Kidney (tissue), 14 donors: ENCODE measurements around the gene STAT1. TPM values are rescaled to one million over a fixed set of nuclear protein-coding genes. Genes with fewer than 3 reads are reported as not detected.

Experiments used
- DNase-seq, 5 donors: peaks; one replicate each; pipeline ENCODE4 v3.0.0-alpha.2; 2013 to 2020
- FAIRE-seq: peaks from 2 replicates; lab custom pipeline; 2012; peaks lifted over from hg19 to GRCh38; lab: Jason Lieb, UNC
- H3K27ac ChIP-seq, 2 donors: one replicate each; pipeline ENCODE4 v1.7.0; 2013; ENCODE audit warnings: low read depth in 2 of 2, low read length in 2 of 2, inconsistent platforms in 1 of 2
- H3K27me3 ChIP-seq: one replicate; pipeline ENCODE4 v1.7.1; 2013; ENCODE audit warnings: low read length, inconsistent platforms; ENCODE audit not compliant: control insufficient read depth, insufficient read depth
- H3K36me3 ChIP-seq, 3 donors: one replicate each; pipeline versions ENCODE4 v1.7.0 to v1.7.1; 2013; ENCODE audit warnings: low read length in 3 of 3, control low read depth in 1 of 3, inconsistent platforms in 1 of 3; ENCODE audit not compliant: insufficient read depth in 3 of 3, control insufficient read depth in 2 of 3
- H3K4me1 ChIP-seq, 3 donors: one replicate each; pipeline versions ENCODE4 v1.7.0 to v1.7.1; 2013; ENCODE audit warnings: low read length in 3 of 3, inconsistent platforms in 1 of 3, low read depth in 1 of 3; ENCODE audit not compliant: control insufficient read depth in 2 of 3, insufficient read depth in 2 of 3
- H3K4me3 ChIP-seq, 3 donors: one replicate each; pipeline versions ENCODE4 v1.7.0 to v1.8.1; 2013; ENCODE audit warnings: low read length in 3 of 3, control low read depth in 1 of 3, inconsistent platforms in 1 of 3
- H3K9ac ChIP-seq, 3 donors: one replicate each; pipeline versions ENCODE4 v1.7.0 to v1.7.1; 2013; ENCODE audit warnings: low read length in 3 of 3, control low read depth in 1 of 3, inconsistent platforms in 1 of 3
- H3K9me3 ChIP-seq, 3 donors: one replicate each; pipeline versions ENCODE4 v1.7.0 to v1.7.1; 2013; ENCODE audit warnings: low read length in 3 of 3, control low read depth in 1 of 3, inconsistent platforms in 1 of 3; ENCODE audit not compliant: control insufficient read depth in 2 of 3, insufficient read depth in 1 of 3
- CTCF ChIP-seq: IDR thresholded peaks from 3 replicates; pipeline ENCODE4 v1.5.1; 2012; ENCODE audit warnings: mild to moderate bottlenecking, moderate library complexity, borderline replicate concordance; ENCODE audit not compliant: insufficient read depth; ENCODE audit errors: extremely low read depth
- intact Hi-C: fragments of 100-400 bp; cut with DNase I; formaldehyde crosslinking; loops from one replicate; pipeline ENCODE4 v1.11.1; 2022
- polyA plus RNA-seq: library from polyadenylated mRNA; stranded (reverse); fragments of 350-450 nt; fragmentation: Illumina TruSeq; extraction: RNeasy Lipid Tissue Mini Kit (QIAGEN cat#74804); gene quantifications from one replicate; pipeline ENCODE4 v1.2.3, GENCODE V29; 2014; ENCODE audit warnings: low read depth, low replicate concordance; ENCODE audit not compliant: insufficient read depth
- total RNA-seq: library from RNA; stranded (reverse); fragmentation: NEBNext Ultra II Directional; extraction: Animal tissue kit (Norgen Biotek cat#: 25700); gene quantifications from one replicate; pipeline ENCODE4 v1.2.1, GENCODE V29; 2021
- donor health status: control.
- donor health status: control.
- donor health status: control.
- donor health status: control.
- donor health status: control.
- donor health status: DM: yes; HTN: yes; CAD: no.
- donor health status: Normal renal cell carcinoma (clear cell type).

STAT1 gene
- total and polyA plus RNA-seq, 2 donors from 2014 or later, result 37.5 to 121 TPM

GRCh38 chr2:191023235-191023679, 9.3 kb upstream of the STAT1 start:
- DNase-seq (no peak), FAIRE-seq (no peak)
- H3K9ac ChIP-seq, result no peak overlapping the region
- no peak overlapping the region for H3K4me3 ChIP-seq
- no peak for TF ChIP-seq CTCF
- no peaks in the 10 kb centered on the region for H3K9me3 ChIP-seq
- no peaks in the 10 kb centered on the region for H3K27me3 ChIP-seq
- intact Hi-C loops, result no loop called here
- peaks cover 0 to 10% (median 6%) of the 10 kb centered on the region in 3 donors for H3K4me1 ChIP-seq
- no peak overlapping the region for H3K27ac ChIP-seq
- no peaks in the 10 kb centered on the region for H3K36me3 ChIP-seq

GRCh38 chr2:191020742-191021381, 6.9 kb upstream of the STAT1 start:
- no peak for TF ChIP-seq CTCF
- peak overlapping the region; percentile 93 to 96 for H3K27ac ChIP-seq
- H3K4me3 ChIP-seq, result peak overlapping the region; percentile 80 to 99 (median 97)
- H3K9ac ChIP-seq, result peak overlapping the region; percentile 67 to 94 (median 89)
- FAIRE-seq, result no peak
- intact Hi-C loops, result no loop called here
- H3K9me3 ChIP-seq, result no peaks in the 10 kb centered on the region
- no peaks in the 10 kb centered on the region for H3K27me3 ChIP-seq
- no peaks in the 10 kb centered on the region for H3K36me3 ChIP-seq
- H3K4me1 ChIP-seq, result peaks cover 0 to 10% (median 6%) of the 10 kb centered on the region in 3 donors
- DNase-seq, result no peak

GRCh38 chr2:191020221-191020741, 6.3 kb upstream of the STAT1 start:
- peak; percentile 8 for TF ChIP-seq CTCF
- Histone ChIP-seq H3K9ac (peak overlapping the region; percentile 67 to 94 (median 89)), H3K27me3 (no peaks in the 10 kb centered on the region), H3K4me1 (peaks cover 0 to 10% (median 6%) of the 10 kb centered on the region in 3 donors), H3K27ac (peak overlapping the region; percentile 93 to 96), H3K9me3 (no peaks in the 10 kb centered on the region), H3K4me3 (peak overlapping the region; percentile 80 to 99 (median 97)), H3K36me3 (no peaks in the 10 kb centered on the region)
- DNase-seq, result peak; percentile 97 to 98 (median 97)
- intact Hi-C loops, result no loop called here
- peak; percentile 3 for FAIRE-seq
